GM21515 (cell line): ENCODE results near the gene ARIH2.

ENCODE experiments used
- ATAC-seq: cut with Tn5 transposase; IDR thresholded peaks from one replicate; pipeline ENCODE4 v1.9.1; 2021; ENCODE audit not compliant: unreplicated experiment

ARIH2 gene

DNA sequence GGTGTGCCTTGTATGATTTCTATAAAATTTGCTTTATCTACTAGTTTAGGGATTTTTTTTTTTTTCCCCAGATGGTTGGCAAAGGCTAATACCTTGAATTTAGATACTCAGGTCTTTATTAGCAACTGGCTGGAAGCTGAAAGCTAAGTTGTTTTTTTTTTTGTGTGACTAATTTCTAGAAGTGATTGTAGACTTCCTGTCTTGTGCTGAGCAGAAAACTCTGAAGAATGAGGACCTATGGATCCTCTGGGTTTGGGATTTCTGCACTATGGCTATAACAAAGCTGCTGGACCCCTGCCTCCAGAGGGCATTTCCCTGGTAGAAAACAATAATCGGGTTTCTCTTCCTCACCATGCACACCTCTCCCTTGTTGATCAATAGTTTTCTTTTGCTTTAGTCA, 10.0 kb downstream of the ARIH2 start:
- ATAC-seq, result no peak

DNA sequence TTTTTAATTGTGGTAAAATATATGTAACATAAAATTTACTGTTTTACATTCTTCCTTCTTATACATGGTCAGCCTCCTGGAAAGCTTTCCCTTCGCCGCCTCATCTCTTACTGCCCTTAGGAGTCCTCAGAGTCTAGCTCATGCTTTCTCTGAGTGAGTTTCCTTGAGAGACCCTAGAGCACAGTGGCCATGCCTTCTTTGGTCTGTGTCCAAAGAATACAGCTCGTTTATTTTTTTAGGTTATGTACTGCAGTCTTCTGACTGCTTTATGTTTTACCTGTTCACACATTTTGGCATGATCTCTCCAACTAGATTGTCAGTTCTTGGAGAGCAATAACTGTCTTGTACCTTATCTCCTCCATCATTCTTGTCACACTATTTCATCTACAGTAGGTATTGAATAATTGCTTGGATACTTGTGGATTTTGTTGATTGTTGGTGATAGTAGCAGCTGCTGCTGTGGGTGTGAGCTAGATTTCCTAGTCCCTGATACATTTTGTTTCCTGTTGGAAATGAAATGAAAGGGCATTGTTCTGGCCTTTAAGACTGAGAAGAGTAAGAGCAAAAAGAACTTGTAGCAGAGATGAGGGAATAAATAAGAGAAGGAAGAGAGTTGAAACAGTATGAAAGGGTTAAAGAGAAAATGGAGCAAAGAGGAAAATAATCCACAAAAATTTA, 10.9 kb downstream of the ARIH2 start:
- ATAC-seq, result no peak

DNA sequence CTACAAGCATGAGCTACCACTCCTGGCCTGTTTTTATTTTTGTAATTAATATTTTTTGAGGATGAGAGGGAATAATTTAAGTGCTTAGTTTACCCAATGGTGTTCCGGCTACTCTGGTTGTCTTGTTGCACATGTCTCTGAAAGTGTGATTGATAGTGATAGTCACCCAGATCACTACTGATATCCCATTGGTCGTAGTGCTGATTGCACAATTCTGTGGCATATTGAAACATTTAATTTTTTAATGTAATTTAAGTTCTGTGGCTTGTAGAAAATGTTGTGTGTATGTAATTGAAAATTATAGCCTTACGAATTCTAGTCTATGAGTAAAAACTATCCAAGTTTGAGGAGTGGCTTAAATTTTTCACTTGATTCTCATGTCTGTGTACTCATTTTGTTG, 11.9 kb downstream of the ARIH2 start:
- no peak for ATAC-seq

DNA sequence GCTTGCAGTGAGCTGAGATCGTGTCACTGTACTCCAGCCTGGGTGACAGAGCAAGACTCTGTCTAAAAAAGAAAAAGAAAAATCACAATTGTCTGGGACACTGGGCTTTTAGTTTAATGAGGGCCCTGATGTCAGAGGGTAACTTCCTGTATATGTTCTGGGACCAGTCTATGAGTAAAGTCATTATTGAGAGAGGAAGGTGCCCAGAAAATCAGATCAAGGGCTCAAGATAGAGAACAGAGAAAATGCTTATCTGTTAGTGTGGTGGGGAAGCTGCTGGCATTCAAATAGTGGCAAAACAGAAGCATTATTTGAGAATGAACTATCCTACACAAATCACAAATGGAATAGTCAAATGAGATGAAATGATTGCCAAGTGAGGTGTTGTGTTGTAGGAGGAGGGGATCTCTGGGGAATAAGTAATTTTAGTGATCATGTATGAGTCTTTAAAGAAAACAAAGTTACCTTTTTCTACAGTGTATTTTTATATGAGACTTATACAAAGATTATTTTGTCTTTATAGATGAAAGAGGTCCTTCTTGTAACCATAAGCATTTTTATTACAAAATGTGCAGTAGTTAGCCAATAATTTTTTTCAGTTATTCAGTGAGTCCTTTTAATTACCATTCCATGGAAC, 13.4 kb downstream of the ARIH2 start:
- no peak for ATAC-seq

DNA sequence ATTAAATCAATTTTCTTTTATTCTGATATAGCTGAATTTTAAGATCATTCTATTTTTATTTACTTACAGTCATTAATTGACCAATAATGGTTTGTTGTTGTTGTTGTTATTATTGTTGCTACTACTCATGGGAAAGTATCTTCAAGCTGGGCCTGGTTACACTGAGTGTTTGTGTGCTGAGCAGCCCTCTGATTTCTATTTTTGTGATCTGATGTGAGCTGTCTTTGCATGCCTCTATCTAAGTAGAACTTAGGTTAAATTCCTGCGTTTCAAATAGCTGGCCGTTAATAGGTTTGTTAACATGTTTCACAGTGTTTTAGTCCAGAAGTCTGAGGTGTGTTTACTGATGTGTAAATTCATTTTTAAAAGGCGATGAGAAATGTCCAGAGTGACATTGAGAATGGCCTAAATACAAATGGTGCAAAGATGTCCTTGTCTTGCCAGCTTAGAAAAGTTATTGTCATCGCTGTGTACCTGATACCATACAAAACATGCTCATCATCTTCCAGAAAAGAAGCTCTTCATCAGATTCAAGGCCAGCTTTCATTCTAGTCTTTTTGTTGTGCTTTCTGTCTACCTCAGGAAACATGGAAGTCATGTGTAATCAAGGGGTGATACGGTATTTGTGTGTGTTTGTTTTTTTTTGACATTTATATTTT, 15.8 kb downstream of the ARIH2 start:
- ATAC-seq, result no peak

DNA sequence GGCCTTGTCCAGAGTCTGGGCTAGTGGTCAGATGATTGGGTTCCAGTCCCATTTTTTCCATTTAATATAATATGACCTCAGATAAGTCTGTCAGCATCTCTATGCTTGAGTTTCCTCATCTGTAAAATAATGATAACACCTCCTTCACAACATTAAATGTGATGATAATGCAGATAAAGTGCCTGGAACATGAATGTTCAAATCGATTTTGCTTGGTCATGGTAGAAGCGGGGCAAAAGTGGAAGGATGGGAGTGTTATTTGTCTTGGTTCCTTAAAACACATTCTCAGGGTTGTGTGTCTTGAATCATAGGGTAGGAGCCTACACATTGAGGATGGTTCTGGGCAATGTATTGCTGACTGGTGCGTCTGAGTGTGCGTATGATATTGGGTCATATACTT, 16.9 kb downstream of the ARIH2 start:
- no peak for ATAC-seq

DNA sequence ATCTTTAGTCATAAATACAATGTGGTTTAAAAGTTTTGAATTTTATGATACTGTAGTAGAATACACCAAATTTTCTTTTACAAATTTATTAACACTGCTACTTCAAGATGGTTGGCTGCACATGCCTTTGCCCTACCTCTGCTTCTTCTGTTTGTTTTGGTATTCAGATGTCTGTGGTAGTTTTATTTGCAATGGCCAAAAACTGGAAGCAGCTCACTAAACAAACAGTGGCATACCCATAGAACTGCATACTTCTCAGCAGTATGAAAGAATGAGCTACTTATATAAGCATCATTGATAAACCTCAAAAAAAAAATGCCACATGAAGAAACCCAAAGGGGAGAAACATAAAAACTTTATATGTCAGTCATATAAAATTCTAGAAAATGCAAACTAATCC, 19.5 kb downstream of the ARIH2 start:
- ATAC-seq, result no peak

DNA sequence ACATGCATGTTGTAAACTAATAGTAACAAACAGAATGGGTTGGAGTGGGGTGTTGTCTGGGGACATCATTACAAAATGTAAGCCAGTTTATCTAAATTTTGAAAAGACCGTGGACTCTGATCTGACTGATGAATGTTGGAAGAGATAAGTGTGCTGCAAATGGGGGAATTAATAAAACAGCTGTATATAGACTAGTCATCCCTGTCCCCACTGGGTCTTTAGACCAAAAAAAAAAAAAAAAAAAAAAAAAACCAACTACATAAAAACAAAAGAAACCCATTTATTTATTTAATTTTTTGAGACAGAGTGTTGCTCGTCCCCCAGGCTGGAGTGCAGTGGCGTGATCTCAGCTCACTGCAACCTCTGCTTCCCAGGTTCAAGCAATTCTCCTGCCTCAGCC, 20.0 kb downstream of the ARIH2 start:
- ATAC-seq, result no peak

DNA sequence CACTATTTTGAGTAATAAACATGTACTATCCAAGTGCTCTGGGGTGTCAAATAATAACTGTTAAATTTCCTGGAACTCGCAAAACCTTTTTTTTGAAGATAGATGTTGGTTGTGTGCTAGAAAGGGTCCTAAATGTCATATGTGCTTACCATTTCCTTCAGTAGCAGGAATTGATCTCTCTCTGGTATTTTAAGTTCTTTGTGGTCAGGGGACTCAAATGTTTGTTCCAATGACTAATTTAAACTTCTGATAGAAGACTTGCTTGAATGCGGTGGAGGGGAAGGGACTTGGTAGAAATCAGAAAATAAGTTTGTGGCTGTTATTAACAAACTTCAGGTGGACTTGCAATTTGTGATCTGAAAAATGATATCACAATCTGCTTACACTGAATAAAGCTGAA, 26.8 kb downstream of the ARIH2 start:
- no peak for ATAC-seq

DNA sequence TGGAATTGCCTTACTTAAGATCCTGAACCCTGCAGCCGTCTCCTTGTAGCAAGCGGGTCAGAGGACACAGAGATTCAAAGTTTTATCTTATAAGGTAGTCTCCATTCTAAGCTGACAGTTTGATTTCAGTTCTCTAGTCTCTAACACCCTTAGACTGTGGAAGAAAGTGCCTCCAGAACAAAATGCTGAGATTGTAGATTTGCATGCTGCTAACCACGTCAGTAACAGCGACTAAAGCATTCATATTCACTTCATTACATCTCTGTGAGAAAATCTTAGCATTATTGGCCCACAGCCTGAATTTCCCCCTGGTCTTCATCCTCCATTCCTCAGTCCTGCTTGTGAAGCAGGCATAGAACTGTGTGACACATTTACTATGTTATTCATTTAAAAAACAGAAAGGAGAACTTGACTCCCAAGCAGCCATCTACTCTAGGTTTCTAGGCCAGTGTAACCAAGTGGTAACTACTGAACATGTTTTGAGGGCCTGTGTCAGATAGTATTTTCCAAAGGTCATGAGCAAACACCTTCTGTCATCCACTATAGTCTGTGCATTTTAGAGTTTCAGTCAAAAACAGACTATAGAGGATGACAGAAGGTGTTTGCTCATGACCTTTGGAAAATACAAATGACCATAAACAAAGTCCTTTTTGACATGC, 27.4 kb downstream of the ARIH2 start:
- no peak for ATAC-seq

DNA sequence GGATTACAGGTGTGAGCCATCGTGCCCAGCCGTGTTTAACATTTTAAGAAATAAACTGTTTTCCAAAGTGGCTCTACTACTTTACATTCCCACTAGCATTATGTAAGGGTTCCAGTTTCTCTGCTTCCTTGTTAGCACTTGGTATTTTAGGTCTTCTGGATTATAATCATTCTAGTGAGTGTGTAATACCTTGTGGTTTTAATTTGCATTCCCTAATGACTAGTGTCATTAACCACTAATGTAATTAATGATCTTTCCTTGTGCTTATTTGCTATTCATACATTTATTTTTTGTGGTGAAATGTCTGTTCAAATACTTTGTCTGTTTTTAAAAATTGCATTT, 30.7 kb downstream of the ARIH2 start:
- no peak for ATAC-seq

DNA sequence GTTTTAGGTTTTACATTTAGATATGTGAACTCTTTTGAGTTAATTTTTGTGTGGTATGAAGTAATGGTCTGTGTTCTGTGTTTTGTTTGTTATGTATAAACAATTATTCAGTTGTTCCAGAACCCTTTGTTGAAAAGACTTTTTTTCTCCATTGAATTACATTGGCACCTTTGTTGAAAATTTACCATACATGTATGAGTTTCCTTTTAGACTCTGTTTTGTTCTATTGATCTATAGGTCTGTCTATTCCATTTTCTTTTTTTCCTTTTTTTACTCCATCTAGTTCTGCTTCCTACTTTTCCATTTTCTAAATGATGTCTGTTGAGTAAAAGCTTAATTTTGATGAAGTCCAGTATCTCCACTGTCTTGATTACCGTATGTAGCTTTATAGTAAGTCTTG, 31.4 kb downstream of the ARIH2 start:
- ATAC-seq, result no peak

DNA sequence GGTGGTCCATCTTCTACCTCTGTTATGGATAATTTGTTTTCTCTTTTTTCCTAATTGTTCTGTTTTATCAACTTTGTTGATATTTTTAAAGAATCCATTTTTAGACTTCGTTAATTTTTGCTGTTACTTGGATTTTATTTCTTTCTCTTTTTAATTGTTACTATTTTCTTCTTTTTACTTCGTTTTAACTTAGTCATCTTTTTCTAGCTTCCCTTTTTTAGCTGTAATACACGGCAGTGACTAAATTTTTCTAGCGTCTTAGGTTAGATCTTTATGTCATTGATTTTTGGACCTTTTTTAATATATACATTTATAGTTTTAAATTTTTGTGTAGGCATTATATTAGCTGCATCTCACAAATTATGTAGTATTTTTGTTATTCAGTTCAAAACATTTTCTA, 33.1 kb downstream of the ARIH2 start:
- no peak for ATAC-seq

DNA sequence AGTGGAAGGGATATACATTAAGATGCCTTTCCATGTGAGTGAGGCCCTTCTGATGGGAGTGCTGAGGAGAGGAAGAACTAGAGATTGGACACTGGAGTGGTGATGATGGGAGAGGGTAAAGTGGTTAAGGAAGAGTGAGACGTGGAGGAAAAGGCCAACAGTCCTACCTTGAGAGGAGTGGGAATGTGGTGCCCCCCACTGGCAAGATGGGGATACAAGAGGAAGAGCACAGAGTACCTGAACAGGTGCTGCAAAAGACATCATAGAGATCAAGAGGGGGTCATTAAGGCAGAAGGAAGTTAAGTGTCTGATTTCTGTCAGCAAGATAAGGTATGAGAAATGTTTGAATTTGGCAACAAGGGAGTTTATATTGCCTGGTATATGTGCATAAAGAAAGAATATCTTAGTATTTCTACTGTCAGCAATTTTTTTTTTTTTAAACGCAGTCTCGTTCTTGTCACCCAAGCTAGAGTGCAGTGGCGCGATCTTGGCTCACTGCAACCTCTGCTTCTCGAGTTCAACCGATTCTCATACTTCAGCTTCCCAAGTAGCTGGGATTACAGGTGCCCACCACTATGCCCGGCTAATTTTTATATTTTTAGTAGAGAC, 34.0 kb downstream of the ARIH2 start:
- no peak for ATAC-seq

DNA sequence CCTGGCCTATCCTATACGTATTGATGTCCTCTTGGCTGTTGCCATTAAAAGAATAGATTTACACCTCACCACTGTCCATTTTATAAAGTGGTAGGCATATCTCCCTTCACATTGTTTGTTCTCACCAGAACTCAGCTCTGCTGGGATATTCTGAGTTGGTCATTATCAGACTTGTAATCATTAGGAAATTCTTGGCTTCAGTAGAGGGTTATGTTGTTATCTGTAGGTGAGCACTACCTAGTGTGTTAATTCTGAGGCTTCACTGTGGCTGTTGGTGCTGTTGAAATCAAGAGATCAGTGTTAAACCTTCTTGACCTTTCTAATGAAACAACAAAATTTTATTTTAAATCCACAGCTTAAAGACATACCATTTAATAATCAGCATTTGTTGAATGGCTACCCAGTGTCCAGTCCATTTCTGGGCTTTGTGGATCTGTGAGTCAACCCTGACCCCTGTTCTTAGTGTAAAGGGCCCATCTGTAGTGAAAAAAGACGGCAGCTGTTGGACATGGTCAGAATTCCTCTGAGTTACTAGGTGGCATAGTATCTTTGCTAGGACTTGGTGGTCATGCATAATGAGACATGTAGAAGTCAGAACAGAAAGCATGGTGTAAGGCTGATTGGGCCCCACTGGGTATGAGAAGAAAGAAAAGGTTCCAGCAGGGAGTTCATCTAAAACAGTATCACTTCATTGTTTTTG, 38.5 kb downstream of the ARIH2 start:
- ATAC-seq, result no peak

DNA sequence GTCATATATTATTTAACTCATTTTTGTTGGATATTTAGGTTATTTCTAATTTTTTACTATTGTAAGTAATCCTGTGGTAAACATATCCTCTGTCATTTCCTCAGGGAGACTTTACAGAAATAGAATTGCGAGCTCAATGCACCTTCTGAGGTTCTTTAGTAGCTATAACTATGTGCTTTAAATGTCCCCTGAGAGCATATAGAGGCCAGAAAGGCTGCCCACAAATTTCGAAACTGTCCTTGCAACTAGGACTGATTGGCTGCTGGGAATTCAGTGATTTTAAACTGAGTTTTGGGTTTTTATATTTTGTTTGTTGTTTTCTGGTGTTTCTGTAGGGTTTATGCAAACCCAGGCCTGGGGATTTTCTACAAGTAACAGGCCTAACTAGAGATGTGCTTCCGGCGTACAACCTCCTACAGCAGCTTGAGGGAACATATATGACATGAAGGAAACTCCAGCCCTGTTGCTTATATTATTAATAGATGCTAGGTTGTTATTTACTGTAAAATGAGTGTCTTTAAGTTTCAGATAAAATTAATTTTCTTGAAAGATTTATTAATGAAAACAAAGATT, 42.3 kb downstream of the ARIH2 start:
- ATAC-seq, result no peak

DNA sequence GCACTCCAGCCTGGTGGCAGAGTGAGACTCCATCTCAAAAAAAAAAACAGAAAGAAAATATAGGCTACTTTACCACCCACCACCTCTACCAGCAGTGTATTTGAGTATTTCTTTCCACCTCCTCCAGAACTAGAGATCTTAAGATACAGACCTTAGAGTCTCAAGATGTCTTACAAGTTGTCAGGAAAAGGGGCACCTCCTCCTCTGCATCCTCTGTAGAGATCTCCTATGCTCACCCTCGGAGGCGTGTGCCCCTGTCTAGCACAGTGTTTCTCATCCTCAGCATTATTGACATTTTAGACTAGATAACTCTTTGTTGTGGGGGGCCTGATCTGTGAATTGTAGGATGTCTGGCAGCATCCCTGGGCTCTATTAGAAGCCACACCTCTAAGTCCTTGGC, 43.7 kb downstream of the ARIH2 start:
- no peak for ATAC-seq

DNA sequence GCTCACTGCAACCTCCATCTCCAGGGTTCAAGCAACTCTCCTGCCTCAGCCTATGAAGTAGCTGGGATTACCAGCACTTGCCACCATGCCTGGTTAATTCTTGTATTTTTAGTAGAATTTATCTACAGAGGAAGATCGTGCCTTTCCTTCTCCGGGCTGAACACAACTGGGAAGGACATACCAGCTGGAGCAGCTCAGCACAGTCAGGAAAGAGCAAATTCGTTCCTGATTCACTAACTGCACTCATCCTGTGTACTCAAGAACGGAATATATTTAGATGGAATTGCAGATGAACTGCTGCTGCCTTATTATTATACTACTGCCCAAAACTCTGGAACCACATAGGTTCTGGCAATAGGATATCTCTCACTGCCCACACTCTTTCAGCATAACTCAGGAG, 44.3 kb downstream of the ARIH2 start:
- ATAC-seq, result no peak

DNA sequence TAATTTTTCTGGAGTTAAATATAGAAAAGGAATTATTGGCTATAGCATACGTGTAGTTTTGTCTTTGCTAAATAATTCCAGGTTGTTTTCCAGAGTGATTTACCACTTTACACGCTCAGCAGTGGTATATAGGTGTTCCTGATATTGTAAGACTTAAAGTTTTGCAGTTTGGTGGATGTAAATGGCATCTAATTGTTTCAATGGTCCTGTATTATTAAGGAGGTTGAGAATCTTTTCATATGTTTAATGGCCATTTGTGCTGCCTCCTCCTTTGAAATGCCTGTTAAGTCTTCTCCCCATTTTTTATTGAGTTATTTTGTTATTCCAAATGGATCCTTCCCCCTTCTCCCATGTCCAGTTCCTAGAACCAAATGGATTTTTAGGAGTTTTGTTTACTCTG, 44.9 kb downstream of the ARIH2 start:
- ATAC-seq, result no peak

DNA sequence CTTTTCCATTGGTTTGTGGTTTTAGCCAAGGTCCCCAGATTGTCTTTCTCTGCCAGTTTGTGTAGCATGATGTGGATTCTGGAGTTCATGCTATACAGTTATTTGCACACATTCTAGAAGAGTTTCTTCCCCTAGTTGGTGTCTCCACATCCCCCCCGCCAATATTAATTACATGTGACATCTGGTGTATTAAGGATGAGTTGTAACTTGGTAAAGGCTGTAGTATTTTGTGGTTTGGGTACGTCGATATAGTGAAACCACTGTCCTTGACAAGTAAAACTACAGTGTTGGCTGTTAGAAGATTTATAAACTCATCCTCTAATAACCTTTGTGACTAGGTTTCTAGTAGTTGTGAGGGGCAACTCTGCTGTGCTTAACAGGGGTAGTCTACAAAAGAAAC, 47.7 kb downstream of the ARIH2 start:
- ATAC-seq, result no peak

DNA sequence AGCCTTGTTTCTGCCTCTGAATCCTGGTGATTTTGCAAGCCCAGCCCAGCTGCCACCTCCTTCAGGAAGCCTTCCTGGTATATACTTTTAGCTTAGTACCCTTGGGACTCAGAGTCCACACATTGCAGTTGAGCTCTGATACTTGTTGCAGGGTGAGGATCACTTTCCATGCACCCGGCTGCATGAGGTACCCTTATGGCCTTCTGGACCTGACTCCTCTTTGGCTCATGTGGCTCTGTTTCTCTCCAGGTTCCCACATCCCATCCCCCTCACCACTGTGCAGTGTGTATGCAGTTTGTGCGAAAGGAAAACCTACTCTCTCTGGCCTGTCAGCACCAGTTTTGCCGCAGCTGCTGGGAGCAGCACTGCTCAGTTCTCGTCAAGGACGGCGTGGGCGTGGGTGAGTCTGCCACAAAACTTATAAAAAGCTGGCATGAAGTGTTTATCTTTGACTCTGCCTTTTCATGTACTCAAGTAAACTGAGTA, 48.3 kb downstream of the ARIH2 start:
- ATAC-seq, result no peak
